ENCODE results near the gene FER.

The FER gene

DNA sequence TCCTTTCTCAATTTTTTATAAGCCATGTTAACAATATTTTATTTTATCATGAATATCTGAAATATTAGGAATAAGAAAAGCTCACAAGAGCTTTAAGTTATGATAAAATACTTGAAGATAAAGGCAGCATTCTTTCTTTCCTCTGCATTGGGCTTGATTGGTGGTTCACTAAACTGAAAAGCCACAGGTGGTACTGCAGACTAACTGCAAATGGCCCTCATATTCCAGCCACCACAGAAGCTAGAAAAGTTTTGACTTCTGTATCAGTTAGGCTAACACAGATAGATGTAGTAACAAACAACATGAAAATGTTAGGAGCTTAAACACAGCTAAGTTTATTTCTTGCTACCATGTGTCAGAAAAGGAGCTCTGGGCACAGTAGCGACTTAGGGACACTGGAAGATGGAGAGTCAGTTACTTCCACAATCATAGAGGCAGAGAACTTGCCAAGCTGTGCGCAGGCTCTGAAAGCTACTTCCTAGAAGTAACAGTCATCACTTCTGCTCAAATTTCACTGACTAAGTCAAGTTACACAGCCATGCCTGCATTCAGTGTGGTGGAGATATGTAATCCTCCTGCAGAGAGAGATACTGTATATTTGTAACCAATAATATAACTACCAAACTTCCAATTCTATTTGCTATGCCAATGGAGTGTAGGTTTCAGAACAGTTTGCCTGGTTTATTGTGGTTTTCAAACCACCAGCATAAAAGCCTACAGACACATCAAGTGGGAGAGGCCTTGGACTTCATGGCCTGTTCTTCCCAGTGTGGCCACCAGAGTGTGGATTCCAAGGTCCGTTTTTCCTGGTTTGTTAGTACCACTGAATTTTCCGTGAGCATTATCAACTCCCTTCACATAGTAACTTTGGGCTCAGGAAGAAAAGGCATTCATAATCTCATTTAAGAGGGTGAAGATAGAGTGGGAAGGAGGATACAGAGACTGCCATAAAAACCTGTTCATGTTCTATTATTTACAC is 393.8 kb downstream of the FER start:
- no peak for DNase-seq

DNA sequence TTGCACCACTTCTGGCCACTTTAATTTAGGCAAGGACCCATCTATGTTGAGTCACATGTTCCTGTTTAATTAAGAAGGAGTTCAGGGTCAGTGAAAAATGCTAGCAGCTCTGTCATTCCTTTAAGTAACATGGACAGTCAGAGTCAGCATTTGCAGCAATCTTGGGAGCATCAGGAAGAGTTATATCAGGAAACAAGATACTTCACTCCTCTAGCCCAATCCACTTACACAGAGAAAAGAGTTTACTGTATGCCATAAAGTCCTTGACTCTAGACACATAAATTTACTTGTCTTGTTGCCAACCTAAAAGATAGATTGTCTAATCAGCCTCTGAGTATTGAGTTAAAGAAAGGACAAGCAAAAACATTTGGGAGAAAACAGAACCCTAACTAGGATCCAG is 395.3 kb downstream of the FER start:
- no peak for DNase-seq

- no peak for DNase-seq
Observed at GRCh38 chr5:109145139-109145538, 397.4 kb downstream of the FER start.

DNA sequence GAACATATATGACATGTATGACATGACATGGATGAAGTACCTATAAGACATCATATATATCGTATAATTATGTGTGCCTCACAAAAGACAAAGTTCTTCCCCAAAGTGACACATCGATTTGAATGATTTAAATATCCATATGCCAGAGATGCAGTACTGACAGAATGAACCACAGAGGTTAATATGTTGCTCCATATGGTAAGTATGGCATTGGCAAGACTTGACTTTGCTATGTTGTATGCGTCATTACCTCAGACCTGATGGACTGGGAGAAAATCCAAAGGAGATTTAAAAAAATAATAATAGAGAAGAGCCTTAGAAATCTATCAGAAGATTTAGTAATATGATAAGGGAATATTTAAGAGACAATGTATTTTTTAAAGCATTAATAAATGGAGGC is 398.9 kb downstream of the FER start:
- DNase-seq = no peak

- no peak for DNase-seq
Observed at GRCh38 chr5:109152565-109152964, 404.9 kb downstream of the FER start.

DNA sequence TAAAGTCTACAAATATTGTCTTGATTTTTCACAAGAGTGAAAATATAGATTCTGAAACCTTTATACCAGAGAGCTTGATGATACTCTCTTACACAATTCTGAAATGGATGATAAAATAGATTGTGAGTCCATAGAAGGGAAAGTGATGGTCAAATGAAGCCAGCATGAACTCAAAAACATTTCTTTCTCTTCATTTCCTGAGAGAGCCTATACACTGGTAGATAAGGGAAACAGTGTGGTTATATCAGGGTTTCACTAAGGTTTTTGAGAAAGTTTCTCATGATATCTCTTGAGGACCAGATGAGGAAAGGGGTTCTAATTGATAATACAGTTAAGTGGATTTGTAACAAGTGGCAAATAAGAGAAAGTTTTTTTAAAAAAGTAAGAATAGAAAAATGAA is 407.9 kb downstream of the FER start:
- DNase-seq = no peak

- no peak for DNase-seq
Observed at GRCh38 chr5:109156885-109157284, 409.2 kb downstream of the FER start.

DNA sequence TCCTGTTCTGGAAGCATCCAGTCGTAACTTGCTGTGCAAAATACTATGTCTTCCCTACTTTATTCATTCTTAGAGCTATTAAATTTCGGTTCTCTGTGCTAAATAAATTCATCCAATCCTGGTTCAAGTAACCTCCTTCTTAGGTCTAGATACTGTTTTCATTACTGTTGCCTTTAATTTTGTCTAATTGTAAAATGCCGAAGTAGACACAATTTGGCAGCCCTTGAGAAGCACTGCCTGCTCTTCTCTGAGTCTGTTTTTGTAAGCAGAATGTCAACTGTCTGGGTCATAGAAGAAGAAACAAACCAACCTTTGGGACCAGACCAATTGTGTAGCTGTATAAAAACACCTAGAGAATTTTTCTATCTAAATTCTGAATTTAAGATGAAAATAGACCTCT is 412.8 kb downstream of the FER start:
- DNase-seq = no peak

GRCh38 chr5:109161914-109162683 is 414.4 kb downstream of the FER start:
- DNase-seq = no peak

- DNase-seq = no peak
Observed at GRCh38 chr5:109163336-109163735, 415.6 kb downstream of the FER start.

- no peak for DNase-seq
Observed at GRCh38 chr5:109164001-109164400, 416.3 kb downstream of the FER start.

- no peak for DNase-seq
Observed at GRCh38 chr5:109167586-109167985, 419.9 kb downstream of the FER start.

DNA sequence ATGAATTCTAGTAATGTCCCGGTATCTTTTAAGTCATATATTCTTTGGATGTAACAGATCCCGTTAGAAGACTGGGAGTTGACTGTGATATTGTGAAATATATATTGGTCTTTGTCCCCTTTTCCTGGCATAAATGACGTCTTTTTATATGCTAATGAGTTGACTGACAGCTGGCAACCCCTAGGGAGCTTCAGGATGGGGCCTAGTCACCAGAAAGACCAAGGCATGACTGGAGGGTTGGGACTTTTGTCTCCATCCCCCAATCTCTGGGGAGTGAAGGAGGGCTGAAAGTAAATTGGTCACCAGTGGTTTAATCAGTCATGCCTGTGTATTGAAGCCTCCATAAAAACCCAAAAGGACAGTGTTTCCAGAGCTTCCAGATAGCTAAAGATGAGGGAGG is 420.5 kb downstream of the FER start:
- no peak for DNase-seq

DNA sequence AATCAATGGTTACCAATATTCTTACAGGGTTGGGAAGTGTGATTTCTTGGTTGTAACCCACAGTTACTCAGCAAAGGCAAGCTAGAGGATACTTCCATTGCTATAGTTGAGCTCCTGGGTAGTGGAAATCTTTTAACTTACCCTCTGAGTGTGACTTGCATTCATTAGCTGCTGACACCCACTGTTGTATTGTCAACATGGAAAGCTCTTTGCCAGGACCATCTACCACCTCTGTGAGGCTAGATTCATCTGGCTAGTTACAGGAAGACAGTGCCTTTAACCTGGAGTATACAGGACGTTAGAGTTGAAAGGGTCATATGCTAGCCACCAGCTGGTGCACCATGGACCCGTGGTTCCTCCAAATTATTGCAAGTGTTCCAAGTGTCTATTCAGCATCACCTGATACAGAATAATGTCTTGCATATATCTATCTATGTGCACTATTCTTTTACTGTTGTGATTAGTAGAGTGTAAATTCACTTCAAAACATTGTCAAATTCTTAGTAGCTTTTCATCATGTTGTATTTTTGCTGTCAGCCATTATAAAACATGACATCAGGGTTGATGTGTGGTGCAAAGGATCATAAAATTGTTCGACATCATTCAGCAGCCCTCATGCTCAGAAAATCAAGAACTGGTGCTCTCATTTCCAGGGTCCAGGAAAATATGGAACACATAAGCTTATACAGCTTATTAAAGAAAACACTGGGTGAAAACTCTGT is 423.1 kb downstream of the FER start:
- no peak for DNase-seq

- DNase-seq = peak; percentile 35
Observed at GRCh38 chr5:109171437-109172073, 423.9 kb downstream of the FER start.

- no peak for DNase-seq
Observed at GRCh38 chr5:109173036-109173794, 425.5 kb downstream of the FER start.

GRCh38 chr5:109177227-109177626 is 429.5 kb downstream of the FER start:
- no peak for DNase-seq

DNA sequence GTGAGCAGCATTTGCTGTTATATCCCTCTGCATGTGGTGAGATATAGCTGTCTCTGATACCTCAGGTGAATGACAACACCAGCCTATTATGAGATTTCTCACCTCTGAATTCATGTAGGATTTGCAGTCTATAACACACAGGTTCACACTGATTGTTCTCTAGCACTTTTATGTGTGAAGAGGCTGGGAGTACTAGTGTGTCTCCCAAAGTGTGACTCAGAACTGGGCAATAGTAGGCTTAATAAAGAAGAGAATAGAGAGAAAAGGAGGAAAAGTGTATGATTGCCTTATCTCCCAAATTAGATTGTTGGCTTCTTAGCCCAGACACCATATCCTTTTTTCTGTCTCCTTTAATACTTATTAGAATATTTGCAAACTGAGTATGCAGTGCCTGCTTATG is 430.1 kb downstream of the FER start:
- DNase-seq = no peak

DNA sequence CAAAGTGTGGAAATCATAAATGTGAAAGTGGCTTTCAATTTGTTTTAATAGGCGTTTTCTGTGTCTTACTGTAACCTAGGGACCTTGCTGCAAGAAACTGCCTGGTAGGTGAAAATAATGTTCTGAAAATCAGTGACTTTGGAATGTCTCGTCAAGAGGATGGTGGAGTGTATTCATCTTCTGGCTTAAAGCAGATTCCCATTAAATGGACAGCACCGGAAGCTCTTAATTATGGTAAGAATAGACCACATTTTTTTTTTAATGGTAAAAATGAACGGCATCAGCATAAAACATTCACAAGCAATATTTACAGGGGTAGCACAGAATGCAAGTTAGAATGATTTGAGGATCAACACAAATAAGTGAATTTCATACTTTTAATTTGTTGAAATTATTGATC is 433.0 kb downstream of the FER start:
- no peak for DNase-seq

DNA sequence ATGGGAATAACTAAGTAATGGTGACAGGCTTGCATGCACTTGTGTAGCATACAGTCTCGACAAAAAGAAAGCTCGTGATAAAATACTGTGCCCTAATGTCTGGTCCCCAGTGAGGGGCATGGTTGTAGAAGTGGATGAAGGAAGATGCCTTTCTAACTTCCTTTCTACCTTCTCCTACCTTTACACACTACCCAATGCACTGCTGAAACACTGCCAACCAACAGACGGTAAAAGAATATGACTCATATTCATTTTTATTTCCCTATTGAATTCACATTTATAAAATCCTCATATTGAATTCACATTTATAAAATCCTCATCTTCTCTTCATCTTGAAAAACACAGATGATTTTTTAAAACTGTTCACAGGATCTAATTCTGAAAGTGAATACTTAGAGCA is 439.1 kb downstream of the FER start:
- no peak for DNase-seq

DNA sequence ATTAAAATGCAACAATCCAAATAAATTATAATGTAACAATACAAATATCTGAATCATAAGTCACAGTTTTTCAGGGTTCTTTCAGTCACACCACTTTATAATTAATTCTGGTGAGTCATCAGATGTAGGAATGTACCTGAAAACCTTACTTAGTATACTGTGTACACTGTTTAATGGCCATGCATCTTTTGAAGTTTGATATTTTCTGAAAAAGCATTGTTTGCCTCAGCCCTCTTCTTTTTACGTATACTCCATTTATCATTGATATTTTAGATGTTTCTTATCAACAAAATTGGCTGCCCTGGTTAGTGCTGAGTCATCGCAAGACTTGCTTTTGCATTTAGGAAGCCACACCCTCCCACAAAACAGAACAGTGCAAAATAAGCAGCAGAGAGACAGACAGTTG is 443.5 kb downstream of the FER start:
- no peak for DNase-seq

- DNase-seq = no peak
Observed at GRCh38 chr5:109192027-109192426, 444.3 kb downstream of the FER start.
